GM12875 (cell line): ENCODE measurements around the gene CRKL.

ENCODE experiments used
- H3K4me3 ChIP-seq: one replicate; pipeline ENCODE4 v1.5.1; 2011; ENCODE audit warnings: low read depth, low read length, control low read depth
- CTCF ChIP-seq: IDR thresholded peaks from 2 replicates; pipeline ENCODE4 v1.5.1; 2011; ENCODE audit warnings: low read depth, mild to moderate bottlenecking, control low read depth, inconsistent platforms, low read length, moderate library complexity, borderline replicate concordance; ENCODE audit not compliant: insufficient read depth

Gene CRKL

GRCh38 chr22:20980938-20981722 lies 63.9 kb downstream of the CRKL start:
- TF ChIP-seq CTCF = no peak
- peak overlapping the region; percentile 80 for H3K4me3 ChIP-seq

- peak; percentile 72 for TF ChIP-seq CTCF
- H3K4me3 ChIP-seq = peak within 1 kb of the TSS; percentile 80
These were observed 64.8 kb downstream of the CRKL start, which contains the start of gene LZTR1 for GRCh38 chr22:20981787-20982562. Gene LZTR1, plus strand, starts transcription at chr22:20982297. Its CDS starts 75 bp downstream, at chr22:20982372.

GRCh38 chr22:20982563-20982882 lies 65.3 kb downstream of the CRKL start:
- no peak for TF ChIP-seq CTCF
- H3K4me3 ChIP-seq = peak overlapping the region; percentile 80

DNA sequence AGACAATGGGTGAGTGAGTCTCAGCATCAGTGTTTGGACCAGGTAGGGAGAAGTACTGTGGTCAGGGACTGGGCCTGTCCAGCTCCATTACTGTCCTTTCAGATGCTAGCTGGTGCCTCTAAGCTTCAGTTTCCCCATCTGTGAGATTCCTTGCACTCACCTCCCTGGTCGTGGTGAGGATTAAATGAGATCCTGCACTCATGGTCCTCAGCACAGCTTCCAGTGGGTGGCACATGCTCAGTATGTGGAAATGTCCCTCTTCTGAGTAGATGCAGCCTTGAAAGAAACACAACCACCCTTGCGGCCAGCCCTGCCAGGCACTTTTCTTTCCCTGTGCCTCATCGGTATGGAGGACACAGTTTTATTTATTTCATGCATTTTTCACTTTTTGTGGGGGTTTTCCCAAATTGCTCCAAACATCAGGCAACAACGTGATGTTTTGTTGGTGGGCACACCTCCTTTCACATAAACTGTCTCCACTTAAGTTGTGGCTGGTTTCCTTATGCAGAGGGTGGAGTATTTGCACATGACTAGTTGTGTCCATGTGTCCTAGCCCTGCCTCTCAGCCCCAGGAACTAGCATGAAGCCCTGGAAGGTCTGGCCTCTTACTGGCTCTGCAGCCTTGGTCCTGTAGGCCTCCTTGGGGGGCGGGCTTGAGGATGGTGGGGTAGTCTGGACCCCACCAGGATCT lies 66.0 kb downstream of the CRKL start:
- no peak for TF ChIP-seq CTCF

GRCh38 chr22:20985720-20986119 lies 68.5 kb downstream of the CRKL start:
- H3K4me3 ChIP-seq = no peak overlapping the region
- TF ChIP-seq CTCF = no peak

More for the DNA sequence above, 66.0 kb downstream of the CRKL start:
- peak overlapping the region; percentile 80 for H3K4me3 ChIP-seq

DNA sequence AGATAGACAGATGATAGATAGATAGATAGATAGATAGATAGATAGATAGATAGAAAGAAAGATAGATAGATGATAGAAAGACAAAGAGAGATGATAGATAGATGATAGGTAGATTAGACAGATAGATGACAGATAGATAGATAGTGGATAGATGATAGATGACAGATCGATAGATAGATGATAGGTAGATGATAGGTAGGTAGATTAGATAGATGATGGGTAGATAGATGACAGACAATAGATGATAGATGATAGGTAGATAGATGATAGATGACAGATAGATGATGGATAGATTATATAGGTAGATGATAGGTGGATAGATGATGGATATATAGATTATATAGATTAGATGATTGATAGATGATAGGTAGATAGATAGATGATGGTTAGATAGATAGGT lies 69.2 kb downstream of the CRKL start:
- no peak for TF ChIP-seq CTCF

More for the DNA sequence above, 69.2 kb downstream of the CRKL start:
- no peak overlapping the region for H3K4me3 ChIP-seq
